Transverse colon (tissue), 4 donors: ENCODE results near the gene PECR. TPM values are rescaled to one million over a fixed set of nuclear protein-coding genes. Genes with fewer than 3 reads are reported as not detected.

Source experiments
- DNase-seq: peaks from one replicate; pipeline ENCODE4 v3.0.0-alpha.2; 2019
- H3K27ac ChIP-seq, 4 donors: fragments of 200-600 bp; sonication (generic); 2 replicates each; pipeline ENCODE4 v1.5.1; 2016 to 2018; ENCODE audit warnings: inconsistent platforms in 4 of 4
- H3K27me3 ChIP-seq: fragments of 200-600 bp; sonication (generic); 2 replicates; pipeline ENCODE4 v1.5.1; 2017; ENCODE audit warnings: inconsistent platforms
- H3K36me3 ChIP-seq, 4 donors: fragments of 200-600 bp; sonication (generic); 2 replicates each; pipeline ENCODE4 v1.5.1; 2017 to 2019; ENCODE audit warnings: inconsistent platforms in 4 of 4
- H3K4me1 ChIP-seq, 4 donors: fragments of 200-600 bp; sonication (generic); 2 replicates each; pipeline ENCODE4 v1.5.1; 2017 to 2020; ENCODE audit warnings: inconsistent platforms in 4 of 4
- H3K4me3 ChIP-seq, 4 donors: fragments of 200-600 bp; sonication (generic); 1 replicate in 1 of 4; 2 replicates in 3 of 4; pipeline versions ENCODE4 v1.5.1 to v1.6.1; 2017 to 2019; ENCODE audit warnings: inconsistent platforms in 4 of 4
- H3K9me3 ChIP-seq, 2 donors: fragments of 200-600 bp; sonication (generic); 2 replicates each; pipeline ENCODE4 v1.5.1; 2017 to 2019; ENCODE audit warnings: inconsistent platforms in 2 of 2
- CTCF ChIP-seq, 5 experiments: fragments of 200-600 bp in 3 of 5; fragments of 450-650 bp in 2 of 5; sonication (generic) in 3 of 5; IDR thresholded peaks; 1 replicate in 2 of 5; 2 replicates in 3 of 5; pipeline ENCODE4 v1.5.1; 2016 to 2017; ENCODE audit warnings: antibody characterized with exemption in 5 of 5, inconsistent platforms in 3 of 5, mild to moderate bottlenecking in 2 of 5, moderate library complexity in 1 of 5
- EP300 ChIP-seq: sonication (generic); formaldehyde crosslinking; IDR thresholded peaks from one replicate; pipeline ENCODE4 v1.6.1; 2017; ENCODE audit warnings: antibody characterized with exemption, low read depth
- POLR2A ChIP-seq: fragments of 450-650 bp; IDR thresholded peaks from one replicate; pipeline ENCODE4 v1.6.1; 2016; ENCODE audit warnings: antibody characterized with exemption, mild to moderate bottlenecking, moderate library complexity
- POLR2AphosphoS5 ChIP-seq, 3 donors: sonication (generic); formaldehyde crosslinking; IDR thresholded peaks; one replicate each; pipeline ENCODE4 v1.6.1; 2016; ENCODE audit warnings: antibody characterized with exemption in 3 of 3
- WGBS, 2 donors: methylation state at CpG; one replicate each; pipeline ENCODE4 v1.1.5; 2018; ENCODE audit warnings: low coverage in 1 of 2; 5-methylcytosine and 5-hydroxymethylcytosine counted together
- in situ Hi-C, 4 donors: fragments of 200-750 bp; cut with MboI; loops; one replicate each; pipeline versions ENCODE4 v1.15.0 to v1.15.1; 2017; ENCODE audit warnings: low sequenced_read_pairs in 3 of 4, low pct_ligation_motif_present in 1 of 4, low pct_unique_long_range_greater_than_20kb in 1 of 4
- intact Hi-C: fragments of 100-400 bp; cut with DNase I; formaldehyde crosslinking; loops from one replicate; pipeline ENCODE4 v1.15.1; 2023; ENCODE audit warnings: low total_unique reads
- total RNA-seq, 4 donors: library from RNA; depleted of rRNA; stranded (reverse); fragments of >200 nt; gene quantifications; one replicate each; pipeline ENCODE4 v1.1.0, GENCODE V29; 2016

PECR gene
- total RNA-seq, 4 donors from 2014 or later = 10.3 to 137 (median 25.8) TPM

- 61 to 75% methylated on average over 1 of the region's 1 CpG for WGBS, 2 donors
- in situ Hi-C loops (no loop called here), intact Hi-C loops (no loop called here)
- Histone ChIP-seq H3K36me3 (no peaks in the 10 kb centered on the region), H3K4me1 (peaks cover 0 to 20% (median 7%) of the 10 kb centered on the region in 4 donors), H3K27me3 (no peaks in the 10 kb centered on the region), H3K27ac (no peak overlapping the region), H3K9me3 (no peaks in the 10 kb centered on the region), H3K4me3 (no peak overlapping the region)
- TF ChIP-seq POLR2A (no peak), EP300 (no peak), CTCF (IDR thresholded peaks at IDR 0.05) (no peak), POLR2AphosphoS5 (IDR thresholded peaks at IDR 0.05) (no peak)
- DNase-seq = no peak
Observed at GRCh38 chr2:216074380-216074779, 7.2 kb downstream of the PECR start.

GRCh38 chr2:216073773-216074172 lies 7.8 kb downstream of the PECR start:
- peaks cover 0 to 16% (median 7%) of the 10 kb centered on the region in 4 donors for H3K4me1 ChIP-seq
- H3K27me3 ChIP-seq = no peaks in the 10 kb centered on the region
- H3K4me3 ChIP-seq = no peak overlapping the region
- no peak for DNase-seq
- H3K27ac ChIP-seq = no peak overlapping the region
- in situ Hi-C loops = no loop called here
- TF ChIP-seq CTCF (IDR thresholded peaks at IDR 0.05) = no peak
- TF ChIP-seq EP300 = no peak
- no peak for TF ChIP-seq POLR2A
- no peak for TF ChIP-seq POLR2AphosphoS5 (IDR thresholded peaks at IDR 0.05)
- no peaks in the 10 kb centered on the region for H3K36me3 ChIP-seq
- H3K9me3 ChIP-seq = no peaks in the 10 kb centered on the region
- intact Hi-C loops = no loop called here

- no peak overlapping the region for H3K4me3 ChIP-seq
- TF ChIP-seq CTCF (IDR thresholded peaks at IDR 0.05) (no peak), EP300 (no peak), POLR2A (no peak), POLR2AphosphoS5 (IDR thresholded peaks at IDR 0.05) (no peak)
- H3K4me1 ChIP-seq = peaks cover 0 to 13% (median 7%) of the 10 kb centered on the region in 4 donors
- intact Hi-C loops (no loop called here), in situ Hi-C loops (no loop called here)
- H3K27ac ChIP-seq = no peak overlapping the region
- H3K9me3 ChIP-seq = no peaks in the 10 kb centered on the region
- no peaks in the 10 kb centered on the region for H3K27me3 ChIP-seq
- H3K36me3 ChIP-seq = no peaks in the 10 kb centered on the region
- DNase-seq = no peak
Observed at GRCh38 chr2:216072473-216072872, 9.1 kb downstream of the PECR start.

GRCh38 chr2:216071111-216071851 lies 10.3 kb downstream of the PECR start:
- no peak for DNase-seq
- H3K27me3 ChIP-seq = no peaks in the 10 kb centered on the region
- no peaks in the 10 kb centered on the region for H3K9me3 ChIP-seq
- no peak overlapping the region for H3K4me3 ChIP-seq
- no peak for TF ChIP-seq CTCF (IDR thresholded peaks at IDR 0.05)
- no peak for TF ChIP-seq POLR2AphosphoS5 (IDR thresholded peaks at IDR 0.05)
- no peak for TF ChIP-seq POLR2A
- peaks cover 0 to 13% (median 5%) of the 10 kb centered on the region in 4 donors for H3K4me1 ChIP-seq
- no peaks in the 10 kb centered on the region for H3K36me3 ChIP-seq
- in situ Hi-C loops = no loop called here
- WGBS, 2 donors = 83 to 86% methylated on average over 3 to 12 of the region's 12 CpGs
- no peak overlapping the region for H3K27ac ChIP-seq
- intact Hi-C loops = no loop called here
